GM18507 (cell line): ENCODE measurements around the gene FAAP100.
"Not testable (repeated sequence)": the region's sequence is repeated elsewhere in the genome, so short reads cannot be mapped to it uniquely, and the experiment has no call there.

Experiments used
- DNase-seq: peaks from one replicate; pipeline ENCODE4 v3.0.0; 2011; ENCODE audit warnings: low read depth; ENCODE audit not compliant: insufficient read length; ENCODE audit errors: extremely low spot score
- FAIRE-seq: peaks from 2 replicates; lab custom pipeline; 2011; peaks lifted over from hg19 to GRCh38; lab: Jason Lieb, UNC

FAAP100 gene

GRCh38 chr17:81531013-81531412 lies 21.1 kb downstream of the FAAP100 start:
- not testable (repeated sequence) for FAIRE-seq

GRCh38 chr17:81529437-81529803 lies 22.7 kb downstream of the FAAP100 start:
- FAIRE-seq, result no peak
- DNase-seq, result no peak

More at GRCh38 chr17:81531013-81531412, 21.1 kb downstream of the FAAP100 start:
- not testable (repeated sequence) for DNase-seq

DNA sequence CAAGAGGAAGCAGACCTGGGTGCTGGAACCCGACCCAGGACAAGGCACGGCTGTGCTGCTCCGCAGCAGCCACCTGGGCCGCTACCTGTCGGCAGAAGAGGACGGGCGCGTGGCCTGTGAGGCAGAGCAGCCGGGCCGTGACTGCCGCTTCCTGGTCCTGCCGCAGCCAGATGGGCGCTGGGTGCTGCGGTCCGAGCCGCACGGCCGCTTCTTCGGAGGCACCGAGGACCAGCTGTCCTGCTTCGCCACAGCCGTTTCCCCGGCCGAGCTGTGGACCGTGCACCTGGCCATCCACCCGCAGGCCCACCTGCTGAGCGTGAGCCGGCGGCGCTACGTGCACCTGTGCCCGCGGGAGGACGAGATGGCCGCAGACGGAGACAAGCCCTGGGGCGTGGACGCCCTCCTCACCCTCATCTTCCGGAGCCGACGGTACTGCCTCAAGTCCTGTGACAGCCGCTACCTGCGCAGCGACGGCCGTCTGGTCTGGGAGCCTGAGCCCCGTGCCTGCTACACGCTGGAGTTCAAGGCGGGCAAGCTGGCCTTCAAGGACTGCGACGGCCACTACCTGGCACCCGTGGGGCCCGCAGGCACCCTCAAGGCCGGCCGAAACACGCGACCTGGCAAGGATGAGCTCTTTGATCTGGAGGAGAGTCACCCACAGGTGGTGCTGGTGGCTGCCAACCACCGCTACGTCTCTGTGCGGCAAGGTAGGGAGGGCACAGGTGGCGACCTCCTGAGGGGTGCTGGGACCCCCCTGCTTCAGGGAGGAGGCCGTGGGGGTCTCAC lies 23.3 kb downstream of the FAAP100 start:
- DNase-seq (no peak), FAIRE-seq (no peak)

- FAIRE-seq (no peak), DNase-seq (no peak)
These were observed 23.8 kb downstream of the FAAP100 start for GRCh38 chr17:81528384-81528650.

- DNase-seq, result no peak
- FAIRE-seq, result no peak
These were observed 24.4 kb downstream of the FAAP100 start, which contains the start of gene FSCN2 for GRCh38 chr17:81527591-81528383. Gene FSCN2, plus strand, starts transcription at chr17:81528377. Its CDS starts 155 bp downstream, at chr17:81528532.

DNA sequence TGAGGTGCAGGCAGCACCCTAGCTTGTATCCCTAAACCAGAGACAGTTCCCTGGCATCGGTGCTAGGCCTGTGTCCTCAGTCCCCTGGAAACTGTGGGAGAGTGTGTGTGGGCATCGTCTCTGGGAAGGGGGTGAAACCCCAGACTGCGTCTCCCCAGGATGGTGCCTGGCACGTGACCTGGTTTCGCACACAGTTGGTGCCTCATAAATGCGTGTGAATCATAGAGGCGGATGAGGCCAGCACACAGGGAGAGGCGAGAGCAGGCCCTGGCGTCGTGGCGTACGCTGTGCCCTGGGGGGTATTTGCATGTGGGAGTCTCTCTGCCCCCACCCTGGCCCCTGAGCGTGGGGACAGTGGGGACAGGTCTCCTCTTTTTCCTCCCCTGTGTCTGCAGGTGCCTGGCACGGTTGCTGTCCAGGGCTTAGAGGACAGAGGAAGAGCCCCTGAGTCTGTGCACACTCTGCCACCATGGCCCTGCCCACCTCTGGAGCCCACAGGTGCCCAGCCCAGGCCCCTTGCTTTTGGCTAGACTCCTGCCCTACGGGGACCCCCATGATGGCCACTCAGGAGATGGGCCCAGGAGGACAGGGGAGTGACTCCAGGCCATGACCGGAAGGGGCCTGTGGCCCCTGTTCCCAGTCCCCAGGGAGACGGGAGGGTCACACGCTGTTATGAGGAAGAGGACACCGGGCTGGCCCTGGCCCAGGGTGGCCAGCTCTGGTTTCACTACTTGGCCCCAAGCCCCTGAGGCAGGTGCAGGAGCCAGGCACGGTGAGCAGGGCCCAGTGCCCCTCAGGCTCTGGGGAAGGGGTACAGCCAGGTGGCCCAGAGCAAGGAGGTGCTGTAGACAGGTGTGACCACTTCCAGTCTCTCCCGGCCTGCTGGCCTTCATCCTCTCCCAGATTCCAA lies 25.2 kb downstream of the FAAP100 start:
- DNase-seq (no peak), FAIRE-seq (no peak)

DNA sequence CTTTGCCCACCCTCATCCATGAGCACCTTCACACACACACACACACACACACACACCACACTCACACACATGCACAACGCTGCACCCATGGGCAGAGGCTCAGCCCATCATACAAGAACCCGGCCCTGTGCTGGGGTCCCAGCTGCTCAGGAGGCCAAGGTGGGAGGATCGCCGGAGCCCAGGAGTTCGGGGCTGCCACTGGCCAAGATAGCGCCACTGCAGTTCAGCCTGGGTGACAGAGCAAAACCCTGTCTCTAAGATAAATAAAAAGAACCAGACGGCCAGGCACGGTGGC lies 27.3 kb downstream of the FAAP100 start:
- DNase-seq (no peak), FAIRE-seq (no peak)

GRCh38 chr17:81524039-81524864 lies 27.9 kb downstream of the FAAP100 start:
- DNase-seq, result no peak
- no peak for FAIRE-seq

DNA sequence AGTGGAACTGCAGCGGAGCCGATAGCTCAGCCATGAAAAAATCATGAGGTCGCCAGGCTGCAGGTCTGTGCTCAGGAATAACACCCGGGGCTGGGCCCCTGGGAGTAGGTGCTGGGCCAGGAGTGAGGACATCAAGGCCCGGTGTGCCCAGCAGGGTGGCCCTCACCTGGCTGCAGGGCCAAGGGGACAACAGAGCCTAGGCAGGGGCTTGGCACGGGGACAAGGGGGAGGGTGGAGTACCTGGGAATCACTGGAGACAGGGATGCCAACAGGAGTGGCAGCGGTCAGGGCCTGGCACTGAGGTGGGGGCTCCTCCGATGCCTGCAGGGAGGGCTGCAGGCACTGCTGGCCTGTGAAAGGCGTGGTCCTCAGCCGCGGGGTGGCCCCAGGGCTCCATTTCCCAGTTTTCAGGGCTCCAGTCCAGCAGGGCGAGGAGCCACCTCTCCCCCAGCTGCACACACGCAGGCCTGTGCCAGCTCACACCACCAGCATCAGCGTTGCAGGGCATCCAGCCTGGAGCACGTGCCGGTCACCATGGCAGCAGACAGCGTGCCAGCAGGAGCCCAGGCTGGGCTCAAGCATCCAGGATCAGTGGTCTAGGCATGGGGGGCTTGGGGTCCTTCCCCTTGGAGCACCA lies 28.6 kb downstream of the FAAP100 start:
- FAIRE-seq (no peak), DNase-seq (no peak)

- DNase-seq (no peak), FAIRE-seq (no peak)
These were observed 29.4 kb downstream of the FAAP100 start for GRCh38 chr17:81522491-81523401.

DNA sequence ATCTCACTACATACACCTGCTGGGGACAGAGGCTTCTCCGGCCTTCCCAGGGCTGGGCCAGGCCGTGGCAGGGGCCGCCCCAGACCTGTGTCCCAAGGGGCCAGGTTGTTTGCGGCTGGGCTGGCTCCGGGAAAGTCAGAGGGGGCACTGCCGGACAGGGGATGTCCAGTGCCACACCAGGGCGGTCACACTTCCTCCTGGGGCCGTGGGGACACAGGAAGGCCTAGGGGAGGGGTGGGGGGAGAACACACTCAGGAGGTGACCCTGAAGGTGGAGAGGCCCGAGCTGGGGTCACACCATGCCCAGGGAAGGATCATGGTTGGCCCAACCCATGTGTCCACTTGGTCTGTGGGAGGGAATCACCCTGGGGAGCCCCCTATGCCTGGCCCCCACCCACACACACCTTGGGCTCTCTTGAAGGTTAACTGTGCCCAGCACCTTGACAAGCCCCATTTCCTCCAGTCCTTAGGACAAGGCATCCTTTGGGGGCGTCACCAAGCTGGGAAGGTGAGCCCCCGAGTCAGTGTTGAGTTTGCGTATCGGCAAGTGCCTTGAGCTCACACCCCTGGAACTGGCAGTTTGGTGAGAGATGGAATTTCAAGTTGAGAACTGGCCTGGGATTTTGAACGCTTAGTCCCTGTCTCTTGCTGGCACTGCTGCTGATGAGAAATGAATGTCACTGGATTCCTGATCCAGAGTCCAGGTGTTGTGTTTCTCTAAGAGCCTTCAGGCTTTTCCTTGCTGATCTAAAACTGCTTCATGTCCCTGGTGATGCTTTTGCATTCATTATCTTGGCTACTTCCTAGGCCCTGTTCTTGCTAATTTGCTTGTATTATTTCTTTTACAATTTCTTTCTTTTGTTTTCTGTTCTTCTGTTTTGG lies 31.9 kb downstream of the FAAP100 start:
- FAIRE-seq, result no peak
- no peak for DNase-seq

DNA sequence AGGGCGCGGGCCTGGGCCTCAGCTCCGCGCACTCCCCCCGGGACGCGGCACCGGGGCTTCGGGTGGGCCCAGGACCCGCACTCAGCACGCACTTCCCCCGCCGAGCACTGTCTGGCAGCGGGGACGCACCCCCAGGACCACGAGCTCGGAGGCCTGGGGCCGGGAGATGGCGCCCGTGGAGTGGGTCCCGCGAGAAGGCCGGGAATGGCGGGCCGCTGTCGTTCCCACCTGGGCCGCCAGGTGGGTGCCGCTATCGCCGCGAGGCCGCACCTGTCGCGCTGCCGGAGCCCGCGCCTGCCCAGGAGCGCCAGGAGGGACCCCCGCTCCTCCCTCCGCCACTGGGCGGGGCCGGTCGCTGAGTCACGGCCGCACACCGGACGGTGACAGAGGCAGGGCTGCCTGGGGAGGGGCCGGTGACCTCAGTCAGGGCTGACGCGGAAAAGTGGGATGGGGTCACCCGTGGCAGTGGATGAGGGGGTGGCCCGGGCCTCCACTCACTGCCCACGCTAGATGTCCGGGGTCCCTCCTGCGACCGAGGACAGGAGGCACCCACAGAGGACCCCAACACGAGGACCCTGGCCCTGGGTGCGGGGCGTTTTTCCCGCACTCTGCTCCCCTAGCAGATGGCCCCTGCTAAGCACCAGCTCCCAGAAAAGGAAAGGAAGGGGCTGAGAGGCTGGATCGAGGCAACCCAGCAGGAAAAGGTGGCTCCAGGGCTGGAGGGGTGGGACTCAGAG lies 32.7 kb downstream of the FAAP100 start:
- DNase-seq (no peak), FAIRE-seq (peak; percentile 47)

DNA sequence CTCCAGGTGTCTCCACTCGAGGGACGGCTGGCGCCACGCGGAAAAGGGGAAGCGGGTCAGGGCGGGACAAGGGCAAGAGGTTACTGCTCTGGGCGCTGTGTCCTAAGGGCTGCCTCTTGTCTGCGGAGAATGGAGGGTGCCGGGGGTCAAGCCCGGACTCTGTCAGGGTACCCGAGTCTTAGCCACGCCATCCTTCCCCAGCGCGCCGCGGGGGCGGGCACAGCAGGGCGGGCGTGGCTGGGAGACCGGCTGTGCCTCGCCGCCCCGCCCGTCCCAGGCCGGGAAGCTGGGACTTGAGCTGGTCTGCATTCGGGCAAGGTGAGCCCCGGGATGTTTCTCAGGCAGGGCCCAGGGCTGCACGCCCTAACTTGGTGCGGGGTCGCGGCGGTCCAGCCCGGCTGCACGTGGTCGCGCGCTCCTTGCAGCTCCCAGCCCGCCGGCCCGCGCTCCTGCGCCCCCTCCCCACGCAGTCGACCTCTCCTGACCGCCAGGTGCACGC lies 33.3 kb downstream of the FAAP100 start:
- peak; percentile 66 for FAIRE-seq
- no peak for DNase-seq

DNA sequence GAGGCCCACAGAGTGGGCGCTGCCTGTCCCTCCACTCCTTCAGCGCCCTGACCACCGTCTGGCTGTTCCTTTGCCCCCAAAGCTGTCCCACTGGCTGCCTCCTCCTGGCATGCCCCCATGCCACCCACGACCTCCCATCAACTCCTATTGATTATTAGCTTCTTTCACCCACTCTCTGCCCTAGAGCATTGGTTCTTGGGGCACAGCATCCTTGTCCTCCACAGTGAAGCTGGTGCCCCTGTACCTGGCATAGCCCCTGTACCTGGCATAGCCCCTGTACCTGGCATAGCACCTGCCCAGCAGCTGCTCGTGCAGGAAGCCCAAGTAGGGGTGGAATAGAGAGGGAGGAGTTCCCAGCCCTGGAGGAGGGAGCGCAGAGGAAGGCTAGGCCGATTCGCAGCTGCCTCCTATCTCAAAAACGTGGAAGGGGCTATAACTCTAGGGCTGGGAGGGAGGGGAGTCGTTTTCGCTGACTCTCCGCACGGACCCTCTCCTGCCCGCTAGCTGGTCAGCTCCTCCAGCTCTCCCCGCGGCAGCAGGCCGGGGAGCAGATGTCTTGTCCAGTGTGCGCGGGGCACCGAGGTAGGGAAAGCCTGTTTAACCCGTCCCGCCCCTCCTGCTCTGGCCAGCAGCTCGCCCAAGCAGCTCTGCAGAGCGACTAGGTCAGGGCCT lies 33.9 kb downstream of the FAAP100 start:
- DNase-seq (no peak), FAIRE-seq (no peak)

DNA sequence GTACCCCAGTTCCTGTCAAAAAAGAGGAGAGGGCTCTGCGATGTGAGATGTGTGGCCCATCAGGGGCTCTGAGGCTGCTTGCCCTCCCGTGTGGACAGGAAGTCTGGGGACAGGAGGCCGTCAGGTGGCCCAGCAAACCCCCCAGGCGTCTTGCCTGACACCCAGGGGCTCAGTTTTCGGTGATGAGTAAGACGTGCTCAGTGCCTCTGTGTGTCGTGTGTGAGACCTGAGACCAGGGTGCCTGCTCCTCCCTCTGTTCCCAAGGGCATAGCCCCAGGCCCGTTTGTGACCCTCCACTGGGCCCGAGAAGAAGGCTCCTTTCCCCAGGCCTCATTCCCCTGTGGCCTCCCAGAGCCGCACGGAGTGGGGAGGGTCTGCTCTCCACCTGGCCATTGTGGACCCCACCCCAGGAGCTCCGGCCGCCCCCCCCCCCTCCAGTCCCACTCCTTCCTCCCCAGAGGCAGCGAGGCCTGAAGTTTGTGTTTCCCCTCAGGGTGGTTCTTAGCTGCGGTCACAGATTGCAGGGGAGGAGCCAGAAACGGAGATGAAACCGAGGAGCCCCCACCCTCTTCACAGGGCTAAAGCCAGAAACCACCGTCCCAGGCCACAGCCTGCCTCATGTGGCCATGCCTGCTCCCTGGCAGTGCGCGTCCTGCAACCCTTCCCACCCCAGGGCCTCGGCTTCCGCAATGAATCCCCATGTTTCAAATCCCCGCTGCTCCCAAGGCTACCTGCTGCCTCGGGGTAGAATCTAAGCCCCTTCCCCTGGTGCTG lies 34.6 kb downstream of the FAAP100 start:
- DNase-seq (peak; percentile 70), FAIRE-seq (peak; percentile 97)
